ENCODE data around the gene SLC25A3.
"Not testable (repeated sequence)": the region's sequence is repeated elsewhere in the genome, so short reads cannot be mapped to it uniquely, and the experiment has no call there.

Gene SLC25A3

DNA sequence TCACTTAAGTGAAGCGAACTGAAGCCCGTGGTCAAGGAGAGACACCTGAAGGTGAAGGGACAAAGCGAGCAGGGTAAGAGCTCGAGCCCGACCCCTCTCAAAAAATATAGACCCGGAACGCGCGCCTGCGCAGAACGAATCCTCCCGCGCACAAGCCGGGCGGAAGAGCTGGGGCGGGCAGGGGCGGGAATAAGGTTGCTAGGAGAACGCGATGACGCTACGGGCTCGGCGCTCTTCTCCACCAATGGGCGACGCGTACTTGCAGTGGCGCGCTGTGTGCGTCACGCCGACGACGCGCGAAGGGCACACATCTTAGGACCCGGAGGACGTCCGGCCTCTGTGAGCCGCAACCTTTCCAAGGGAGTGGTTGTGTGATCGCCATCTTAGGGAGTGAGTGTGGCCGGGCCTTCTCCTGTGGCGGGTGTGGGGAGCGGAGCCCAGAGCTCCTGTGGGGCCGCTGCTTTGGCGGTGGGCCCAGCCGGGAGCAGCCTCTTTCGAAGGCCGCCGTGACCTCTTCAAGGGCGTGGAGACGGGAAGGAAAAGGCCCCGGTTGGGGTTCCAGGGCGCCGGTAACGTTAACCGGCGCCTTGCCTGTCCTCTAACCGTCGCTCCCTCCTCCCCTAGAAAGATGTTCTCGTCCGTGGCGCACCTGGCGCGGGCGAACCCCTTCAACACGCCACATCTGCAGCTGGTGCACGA is at the start of gene SLC25A3:
Gene SLC25A3 (plus strand): TSS at position 336 of the 699 bp plus-strand sequence. CDS start 293 bp downstream, at position 629.
- DNase-seq: peak; percentile 96

- no peak for DNase-seq
Observed at GRCh38 chr12:98543701-98544100, 49.8 kb upstream of the SLC25A3 start.

DNA sequence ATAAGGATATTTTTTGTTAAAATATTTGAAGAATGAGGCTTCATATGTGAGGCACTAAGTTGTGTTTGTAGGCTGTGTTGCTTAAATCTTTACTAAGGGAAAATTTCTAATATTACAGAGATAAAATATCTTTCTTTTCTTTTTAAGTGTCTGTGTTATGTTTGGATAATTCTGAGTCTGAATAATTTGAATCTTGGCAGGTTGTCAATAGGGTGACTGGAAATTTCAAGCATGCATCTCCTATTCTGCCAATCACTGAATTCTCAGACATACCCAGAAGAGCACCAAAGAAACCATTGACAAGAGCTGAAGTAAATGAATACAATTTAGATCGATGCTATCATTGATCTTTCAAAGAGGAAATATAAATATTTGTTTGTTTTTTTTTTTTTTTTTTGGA is 48.7 kb upstream of the SLC25A3 start:
- DNase-seq: no peak

DNA sequence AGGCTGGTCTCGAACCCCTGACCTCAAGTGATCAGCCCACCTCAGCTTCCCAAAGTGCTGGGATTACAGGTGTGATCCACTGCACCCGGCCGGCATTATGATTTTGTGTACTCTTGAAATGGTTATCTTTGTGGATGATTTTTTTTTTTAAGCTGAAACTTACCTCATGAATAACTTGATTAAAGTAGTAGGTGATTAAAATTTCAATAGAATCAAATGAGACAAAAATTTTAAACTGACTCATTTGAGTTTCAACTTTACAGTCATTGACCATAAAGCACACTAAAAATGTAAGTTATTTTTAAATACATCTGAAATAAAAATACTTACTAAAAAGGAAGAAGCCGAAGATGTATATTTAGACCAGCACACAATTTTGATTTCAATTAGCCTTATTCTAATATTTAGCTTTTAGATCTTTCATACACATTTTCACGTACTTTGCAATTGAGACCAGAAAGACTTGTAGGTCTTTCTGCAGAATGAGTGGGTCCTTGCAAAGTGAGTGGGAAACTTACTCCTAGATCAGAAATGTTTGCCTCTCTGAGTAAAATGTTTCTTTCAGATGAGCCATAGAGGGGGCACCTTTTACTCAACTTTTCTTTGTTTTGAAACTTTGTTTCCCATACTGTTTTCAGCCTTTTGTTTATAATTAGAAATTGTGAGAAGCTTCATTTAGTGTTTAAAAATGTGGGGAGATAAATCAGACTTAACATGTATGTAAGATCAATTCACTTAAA is 43.9 kb upstream of the SLC25A3 start:
- no peak for DNase-seq

DNA sequence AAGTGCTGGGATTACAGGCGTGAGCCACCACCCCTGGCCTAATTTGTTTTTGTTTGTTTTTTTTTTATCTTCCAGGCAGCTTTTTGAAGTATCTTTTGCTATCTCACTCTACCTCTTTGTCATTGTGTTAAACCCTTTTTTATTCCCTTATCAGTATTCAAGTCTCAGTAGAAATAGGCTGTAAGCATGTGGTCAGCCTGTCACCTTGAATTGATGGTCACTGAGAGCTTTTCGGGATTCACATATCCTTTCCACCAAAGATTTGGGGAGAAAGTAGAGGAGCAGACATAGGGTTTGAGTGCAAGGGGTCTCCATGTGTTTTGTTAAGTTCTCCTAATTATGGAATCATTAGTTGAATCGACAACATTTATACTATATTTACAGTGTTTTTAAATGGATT is 41.7 kb upstream of the SLC25A3 start:
- DNase-seq: no peak

- DNase-seq: not testable (repeated sequence)
Observed at GRCh38 chr12:98558097-98558496, 35.4 kb upstream of the SLC25A3 start.

GRCh38 chr12:98559666-98560065 is 33.8 kb upstream of the SLC25A3 start:
- no peak for DNase-seq

- DNase-seq: no peak
Observed at GRCh38 chr12:98561846-98562245, 31.6 kb upstream of the SLC25A3 start.

DNA sequence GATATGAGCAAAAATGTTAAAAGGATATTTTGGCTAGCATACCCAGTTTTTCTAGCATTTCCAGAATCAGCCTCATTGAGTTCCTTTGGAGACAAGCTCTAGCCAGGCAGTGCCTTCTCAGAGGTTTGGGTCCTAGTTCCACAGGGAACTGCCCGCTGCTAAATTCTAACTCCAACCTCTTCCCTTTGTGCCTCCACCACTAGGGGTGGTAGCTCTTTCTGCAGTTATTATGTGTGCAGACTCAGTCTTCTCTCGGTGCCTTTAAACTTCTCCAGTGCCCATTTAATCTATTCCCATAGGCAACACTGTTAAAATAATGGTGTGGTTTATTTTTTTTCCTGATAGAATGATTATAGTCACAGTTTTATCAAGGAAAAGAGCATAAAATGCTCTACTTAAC is 21.5 kb upstream of the SLC25A3 start:
- no peak for DNase-seq

DNA sequence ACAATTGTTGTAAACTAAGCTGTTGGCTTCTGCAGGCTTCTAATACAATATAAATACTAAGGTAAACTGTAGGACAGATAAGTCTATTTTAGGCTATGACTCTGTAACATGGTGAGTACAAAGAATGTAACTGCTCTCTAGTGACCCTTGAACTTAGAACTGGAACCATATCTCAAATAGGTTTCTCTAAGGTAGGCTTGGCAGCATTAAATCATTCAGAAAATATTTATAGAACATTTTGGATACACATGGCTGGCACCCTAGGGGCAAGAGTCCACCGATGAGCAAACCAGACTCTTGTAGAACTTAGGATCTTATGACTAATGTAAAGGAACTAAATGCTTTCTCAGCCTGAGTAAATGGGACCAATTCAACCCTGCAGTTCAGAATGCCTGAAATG is 19.4 kb upstream of the SLC25A3 start:
- no peak for DNase-seq

- DNase-seq: no peak
Observed at GRCh38 chr12:98575013-98575412, 18.5 kb upstream of the SLC25A3 start.

GRCh38 chr12:98576795-98577194 is 16.7 kb upstream of the SLC25A3 start:
- not testable (repeated sequence) for DNase-seq

GRCh38 chr12:98578392-98578791 is 15.1 kb upstream of the SLC25A3 start:
- no peak for DNase-seq

DNA sequence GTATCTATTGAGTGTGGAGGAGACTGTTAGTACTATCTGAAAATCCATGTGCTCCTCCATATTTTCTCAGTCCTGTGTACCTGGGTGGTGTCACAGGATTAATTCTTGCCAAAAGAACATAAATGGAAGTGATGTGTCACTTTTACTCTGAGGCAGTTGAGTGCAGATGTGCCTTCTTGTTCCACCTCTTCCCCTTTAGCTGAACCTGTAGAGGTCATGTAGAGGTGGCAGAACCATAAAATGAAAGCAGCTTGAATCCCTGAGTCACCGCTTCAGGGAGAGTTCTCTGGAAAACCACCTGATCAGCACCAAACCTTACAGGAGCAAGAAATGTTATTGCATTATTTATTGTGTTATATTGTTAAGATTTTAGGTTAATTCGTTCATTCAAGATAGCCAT is 14.7 kb upstream of the SLC25A3 start:
- DNase-seq: no peak

- no peak for DNase-seq
Observed at GRCh38 chr12:98579347-98579746, 14.1 kb upstream of the SLC25A3 start.

GRCh38 chr12:98579835-98580234 is 13.7 kb upstream of the SLC25A3 start:
- DNase-seq: no peak

DNA sequence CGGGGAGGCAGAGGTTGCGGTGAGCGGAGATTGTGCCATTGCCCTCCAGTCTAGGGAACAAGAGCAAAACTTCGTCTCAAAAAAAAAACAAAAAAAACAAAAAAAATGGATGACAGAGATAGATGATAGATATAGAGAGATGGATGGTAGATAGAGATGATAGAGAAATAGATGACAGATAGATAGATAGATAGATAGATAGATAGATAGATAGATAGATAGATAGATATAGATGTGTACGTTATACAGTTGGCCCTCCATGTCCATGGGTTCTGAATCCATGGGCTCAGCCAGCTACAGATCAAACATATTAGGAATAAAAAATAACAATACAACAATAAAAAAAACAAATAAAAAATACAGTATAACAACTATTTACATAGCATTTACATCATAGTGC is 12.8 kb upstream of the SLC25A3 start:
- DNase-seq: no peak

DNA sequence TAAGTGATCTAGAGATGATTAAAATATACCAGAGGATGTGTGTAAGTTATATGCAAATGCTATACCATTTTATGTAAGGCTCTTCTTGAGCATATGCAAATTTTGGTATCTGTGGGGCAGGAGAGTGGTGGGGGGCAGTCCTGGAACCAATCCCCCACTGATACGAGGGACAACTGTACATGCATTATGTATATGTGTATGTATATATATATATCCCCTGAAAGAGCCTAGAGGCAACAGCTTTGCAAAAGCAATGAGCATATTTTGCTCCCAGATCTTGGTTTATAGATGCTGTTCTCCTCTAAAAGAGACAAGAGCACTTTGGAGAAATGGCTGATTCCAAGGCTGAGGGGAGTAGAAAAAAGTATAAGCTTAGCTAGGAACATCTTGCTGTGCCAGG is 12.4 kb upstream of the SLC25A3 start:
- DNase-seq: no peak

DNA sequence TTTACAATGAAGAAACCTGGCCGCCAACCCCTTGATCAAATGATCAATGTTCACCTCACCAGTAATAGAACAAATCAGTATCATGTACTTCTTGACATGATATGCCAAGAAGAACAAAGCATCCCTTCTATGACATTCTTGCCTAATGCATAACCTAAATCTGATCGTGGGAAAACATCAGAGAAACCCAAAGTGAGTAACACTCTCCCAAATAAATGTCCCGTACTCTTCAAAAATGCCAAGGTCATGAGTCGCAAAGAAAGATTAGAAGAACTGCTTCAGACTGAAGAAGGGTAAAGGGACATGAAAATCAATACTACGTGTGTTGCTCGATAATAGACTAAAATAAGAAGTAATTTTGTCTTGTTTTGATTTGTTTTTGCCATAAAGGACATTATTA is 11.4 kb upstream of the SLC25A3 start:
- no peak for DNase-seq

- DNase-seq: peak; percentile 87
Observed at GRCh38 chr12:98587084-98587483, 6.4 kb upstream of the SLC25A3 start.

GRCh38 chr12:98591209-98591608 is 2.3 kb upstream of the SLC25A3 start:
- DNase-seq: no peak

- DNase-seq: no peak
Observed at GRCh38 chr12:98592825-98593322, 612 bp upstream of the SLC25A3 start.

GRCh38 chr12:98594050-98594835 is 757 bp downstream of the SLC25A3 start:
- peak; percentile 6 for DNase-seq

Data from NCI-H1436 (cell line).